SJCRH30 (cell line): ENCODE data around the gene LDLRAD4. TPM values are rescaled to one million over a fixed set of nuclear protein-coding genes. Genes with fewer than 3 reads are reported as not detected.
"Not testable (repeated sequence)": the region's sequence is repeated elsewhere in the genome, so short reads cannot be mapped to it uniquely, and the experiment has no call there.

Experiments
- DNase-seq, 2 experiments: peaks; one replicate each; pipeline ENCODE4 v3.0.0-alpha.2; 2015 to 2020
- H3K27ac ChIP-seq: fragments of 250-450 bp; sonication (Bioruptor Pico); 2 replicates; pipeline ENCODE4 v1.5.1; 2020; ENCODE audit warnings: mild to moderate bottlenecking, moderate library complexity
- H3K27me3 ChIP-seq: fragments of 250-450 bp; sonication (Bioruptor Pico); 2 replicates; pipeline ENCODE4 v1.5.1; 2020; ENCODE audit warnings: mild to moderate bottlenecking, moderate library complexity
- H3K36me3 ChIP-seq: fragments of 250-450 bp; sonication (Bioruptor Pico); 2 replicates; pipeline ENCODE4 v1.5.1; 2020; ENCODE audit warnings: mild to moderate bottlenecking, moderate library complexity
- H3K4me1 ChIP-seq: fragments of 250-450 bp; sonication (Bioruptor Pico); 2 replicates; pipeline ENCODE4 v1.5.1; 2020; ENCODE audit warnings: mild to moderate bottlenecking, moderate library complexity
- H3K4me3 ChIP-seq: fragments of 250-450 bp; sonication (Bioruptor Pico); 2 replicates; pipeline ENCODE4 v1.5.1; 2020; ENCODE audit warnings: mild to moderate bottlenecking, moderate library complexity
- H3K9me3 ChIP-seq: fragments of 250-450 bp; sonication (Bioruptor Pico); replicated peaks from 2 replicates; pipeline ENCODE4 v1.5.1; 2020; ENCODE audit warnings: mild to moderate bottlenecking, moderate library complexity
- total RNA-seq: library from RNA; depleted of rRNA; stranded (reverse); fragments of >200 nt; shearing (Covaris generic); gene quantifications from 2 replicates; pipeline ENCODE4 v1.2.3, GENCODE V29; 2014

LDLRAD4 gene
- total RNA-seq, 1 experiment from 2014 or later, result 0.26 TPM

GRCh38 chr18:13660510-13660909 lies 441.9 kb downstream of the LDLRAD4 start:
- Histone ChIP-seq H3K27me3 (no peaks in the 10 kb centered on the region), H3K27ac (no peak overlapping the region), H3K4me3 (no peak overlapping the region), H3K4me1 (no peaks in the 10 kb centered on the region), H3K9me3 (no peaks in the 10 kb centered on the region), H3K36me3 (peaks cover 2% of the 10 kb centered on the region; the same call in 1 of the 2 replicates)
- no peak for DNase-seq

- no peaks in the 10 kb centered on the region for H3K4me1 ChIP-seq
- no peak overlapping the region for H3K27ac ChIP-seq
- no peaks in the 10 kb centered on the region for H3K9me3 ChIP-seq
- H3K36me3 ChIP-seq, result peaks cover 4% of the 10 kb centered on the region; the same call in 1 of the 2 replicates
- DNase-seq, result no peak
- H3K27me3 ChIP-seq, result no peaks in the 10 kb centered on the region
- H3K4me3 ChIP-seq, result no peak overlapping the region
Observed at GRCh38 chr18:13661051-13661778, 442.7 kb downstream of the LDLRAD4 start.

- Histone ChIP-seq H3K4me3 (no peak overlapping the region), H3K27me3 (no peaks in the 10 kb centered on the region), H3K36me3 (peaks cover 6% of the 10 kb centered on the region; the same call in 1 of the 2 replicates), H3K9me3 (no peaks in the 10 kb centered on the region), H3K4me1 (no peaks in the 10 kb centered on the region), H3K27ac (no peak overlapping the region)
- DNase-seq, result no peak
Observed at GRCh38 chr18:13661779-13662256, 443.3 kb downstream of the LDLRAD4 start.

- H3K36me3 ChIP-seq, result no peaks in the 10 kb centered on the region; the same call in 1 of the 2 replicates
- H3K27me3 ChIP-seq, result no peaks in the 10 kb centered on the region
- no peaks in the 10 kb centered on the region for H3K4me1 ChIP-seq
- H3K4me3 ChIP-seq, result no peak overlapping the region
- no peak overlapping the region for H3K27ac ChIP-seq
- DNase-seq, result no peak
- H3K9me3 ChIP-seq, result no peaks in the 10 kb centered on the region
Observed at GRCh38 chr18:13672657-13673056, 454.1 kb downstream of the LDLRAD4 start.

- Histone ChIP-seq H3K27me3 (no peaks in the 10 kb centered on the region), H3K9me3 (no peaks in the 10 kb centered on the region), H3K27ac (no peak overlapping the region), H3K4me3 (no peak overlapping the region), H3K36me3 (no peaks in the 10 kb centered on the region), H3K4me1 (no peaks in the 10 kb centered on the region)
- DNase-seq, result no peak
Observed at GRCh38 chr18:13676471-13676870, 457.9 kb downstream of the LDLRAD4 start.

GRCh38 chr18:13677350-13677749 lies 458.8 kb downstream of the LDLRAD4 start:
- not testable (repeated sequence) for DNase-seq, H3K4me3 ChIP-seq, H3K36me3 ChIP-seq, H3K27ac ChIP-seq, H3K27me3 ChIP-seq, H3K4me1 ChIP-seq, H3K9me3 ChIP-seq

- H3K27me3 ChIP-seq, result no peaks in the 10 kb centered on the region
- no peaks in the 10 kb centered on the region for H3K9me3 ChIP-seq
- no peaks in the 10 kb centered on the region for H3K36me3 ChIP-seq
- no peak overlapping the region for H3K27ac ChIP-seq
- no peak overlapping the region for H3K4me3 ChIP-seq
- no peak for DNase-seq
- no peaks in the 10 kb centered on the region for H3K4me1 ChIP-seq
Observed at GRCh38 chr18:13680612-13681011, 462.1 kb downstream of the LDLRAD4 start.

GRCh38 chr18:13681701-13682100 lies 463.1 kb downstream of the LDLRAD4 start:
- Histone ChIP-seq H3K27ac (no peak overlapping the region), H3K9me3 (no peaks in the 10 kb centered on the region), H3K36me3 (no peaks in the 10 kb centered on the region), H3K27me3 (no peaks in the 10 kb centered on the region), H3K4me3 (no peak overlapping the region), H3K4me1 (no peaks in the 10 kb centered on the region)
- no peak for DNase-seq

GRCh38 chr18:13684546-13684945 lies 466.0 kb downstream of the LDLRAD4 start:
- DNase-seq, result no peak

GRCh38 chr18:13688191-13689136 lies 469.9 kb downstream of the LDLRAD4 start:
- no peak overlapping the region for H3K27ac ChIP-seq
- H3K9me3 ChIP-seq, result no peaks in the 10 kb centered on the region
- H3K36me3 ChIP-seq, result no peaks in the 10 kb centered on the region

More at GRCh38 chr18:13684546-13684945, 466.0 kb downstream of the LDLRAD4 start:
- Histone ChIP-seq H3K9me3 (no peaks in the 10 kb centered on the region), H3K4me3 (no peak overlapping the region), H3K27me3 (no peaks in the 10 kb centered on the region), H3K27ac (no peak overlapping the region), H3K36me3 (no peaks in the 10 kb centered on the region), H3K4me1 (no peaks in the 10 kb centered on the region)

GRCh38 chr18:13690060-13690459 lies 471.5 kb downstream of the LDLRAD4 start:
- H3K4me3 ChIP-seq, DNase-seq: not testable (repeated sequence)

More at GRCh38 chr18:13688191-13689136, 469.9 kb downstream of the LDLRAD4 start:
- H3K4me3 ChIP-seq, result no peak overlapping the region
- no peaks in the 10 kb centered on the region for H3K4me1 ChIP-seq
- H3K27me3 ChIP-seq, result no peaks in the 10 kb centered on the region
- DNase-seq, result no peak

GRCh38 chr18:13695337-13695736 lies 476.8 kb downstream of the LDLRAD4 start:
- H3K9me3 ChIP-seq, DNase-seq, H3K27me3 ChIP-seq, H3K27ac ChIP-seq, H3K4me1 ChIP-seq, H3K36me3 ChIP-seq, H3K4me3 ChIP-seq: not testable (repeated sequence)

More at GRCh38 chr18:13690060-13690459, 471.5 kb downstream of the LDLRAD4 start:
- H3K4me1 ChIP-seq, H3K27me3 ChIP-seq, H3K36me3 ChIP-seq, H3K27ac ChIP-seq, H3K9me3 ChIP-seq: not testable (repeated sequence)

- no peaks in the 10 kb centered on the region for H3K36me3 ChIP-seq
- H3K4me1 ChIP-seq, result no peaks in the 10 kb centered on the region
- DNase-seq, result no peak
- H3K4me3 ChIP-seq, result no peak overlapping the region
- no peaks in the 10 kb centered on the region for H3K9me3 ChIP-seq
- no peaks in the 10 kb centered on the region for H3K27me3 ChIP-seq
- no peak overlapping the region for H3K27ac ChIP-seq
Observed at GRCh38 chr18:13696961-13697360, 478.4 kb downstream of the LDLRAD4 start.

- Histone ChIP-seq H3K9me3 (0 out of 2 replicates have a peak, but pooled peaks cover 5% of the 10 kb centered on the region), H3K4me3 (no peak overlapping the region)
- no peak for DNase-seq
Observed at GRCh38 chr18:13700153-13700552, 481.6 kb downstream of the LDLRAD4 start.

More at GRCh38 chr18:13700153-13700552, 481.6 kb downstream of the LDLRAD4 start:
- Histone ChIP-seq H3K27ac (no peak overlapping the region), H3K4me1 (no peaks in the 10 kb centered on the region), H3K36me3 (no peaks in the 10 kb centered on the region), H3K27me3 (no peaks in the 10 kb centered on the region)
